GM12891 (cell line): Measurements from ENCODE around the gene ZNF740.

Source experiments
- PAX5 ChIP-seq: IDR thresholded peaks from 2 replicates; pipeline ENCODE4 v1.6.1; 2011; ENCODE audit warnings: low read length, moderate library complexity, mild to moderate bottlenecking; ENCODE audit not compliant: insufficient read depth, severe bottlenecking
- POLR2A ChIP-seq: IDR thresholded peaks from 2 replicates; pipeline ENCODE4 v1.6.1; 2011; ENCODE audit warnings: low read depth, low read length, control low read depth
- POLR2AphosphoS5 ChIP-seq: IDR thresholded peaks from 2 replicates; pipeline ENCODE4 v1.6.1; 2011; ENCODE audit warnings: low read depth, low read length, control low read depth
- SPI1 ChIP-seq: IDR thresholded peaks from 2 replicates; pipeline ENCODE4 v1.6.1; 2011; ENCODE audit warnings: low read depth, low read length, control low read depth
- TAF1 ChIP-seq: IDR thresholded peaks from 2 replicates; pipeline ENCODE4 v1.6.1; 2011; ENCODE audit warnings: low read depth, low read length, control low read depth

- no peak for TF ChIP-seq POLR2A
- TF ChIP-seq PAX5 = no peak
- TF ChIP-seq TAF1 = no peak
- TF ChIP-seq POLR2AphosphoS5 = no peak
- TF ChIP-seq SPI1 = no peak
Measured at GRCh38 chr12:53176750-53177149, 3.8 kb upstream of the ZNF740 start.
